H9 (cell line): ENCODE measurements around the gene SNPH. TPM values are rescaled to one million over a fixed set of nuclear protein-coding genes. Genes with fewer than 3 reads are reported as not detected.

Source experiments
- DNase-seq: peaks from one replicate; pipeline ENCODE4 v3.0.0-alpha.2; 2017
- H2AFZ ChIP-seq: one replicate; pipeline ENCODE4 v1.6.1; 2013; ENCODE audit warnings: mild to moderate bottlenecking, low read length, control low read depth, moderate library complexity
- H2AK5ac ChIP-seq: 2 replicates; pipeline ENCODE4 v1.6.1; 2013; ENCODE audit warnings: low read length, control low read depth, mixed read lengths; ENCODE audit not compliant: insufficient read length
- H2BK120ac ChIP-seq: one replicate; pipeline ENCODE4 v1.6.1; 2013; ENCODE audit warnings: low read depth, mild to moderate bottlenecking, low read length, control low read depth, inconsistent platforms; ENCODE audit not compliant: poor library complexity, severe bottlenecking
- H2BK12ac ChIP-seq: 2 replicates; pipeline ENCODE4 v1.6.1; 2013; ENCODE audit warnings: low read length, control low read depth, mixed read lengths, low read depth; ENCODE audit not compliant: insufficient read length
- H2BK15ac ChIP-seq: 2 replicates; pipeline ENCODE4 v1.6.1; 2013; ENCODE audit warnings: low read depth, low read length, control low read depth
- H2BK20ac ChIP-seq: one replicate; pipeline ENCODE4 v1.6.1; 2013; ENCODE audit warnings: low read depth, mild to moderate bottlenecking, low read length, control low read depth, inconsistent platforms; ENCODE audit not compliant: poor library complexity, severe bottlenecking
- H2BK5ac ChIP-seq: 2 replicates; pipeline ENCODE4 v1.6.1; 2013; ENCODE audit warnings: low read length, control low read depth, mixed read lengths; ENCODE audit not compliant: insufficient read length
- H3K14ac ChIP-seq: 2 replicates; pipeline ENCODE4 v1.6.1; 2013; ENCODE audit warnings: low read length, control low read depth; ENCODE audit not compliant: insufficient read depth
- H3K18ac ChIP-seq: 2 replicates; pipeline ENCODE4 v1.6.1; 2013; ENCODE audit warnings: low read depth, mild to moderate bottlenecking, mixed read lengths, low read length, control low read depth; ENCODE audit not compliant: insufficient read length
- H3K23ac ChIP-seq: 2 replicates; pipeline ENCODE4 v1.6.1; 2013; ENCODE audit warnings: low read length, control low read depth, mixed read lengths, low read depth; ENCODE audit not compliant: insufficient read length
- H3K23me2 ChIP-seq: 2 replicates; pipeline ENCODE4 v1.6.1; 2013; ENCODE audit warnings: low read depth, mild to moderate bottlenecking, mixed read lengths, low read length, control low read depth; ENCODE audit not compliant: insufficient read length, poor library complexity, severe bottlenecking
- H3K27ac ChIP-seq: 2 replicates; pipeline ENCODE4 v1.5.1; 2013; ENCODE audit warnings: low read length, control low read depth, mixed read lengths, low read depth; ENCODE audit not compliant: insufficient read length
- H3K27me3 ChIP-seq: 2 replicates; pipeline ENCODE4 v1.6.1; 2013; ENCODE audit warnings: low read length, control low read depth, inconsistent platforms; ENCODE audit not compliant: insufficient read depth
- H3K4ac ChIP-seq: 2 replicates; pipeline ENCODE4 v1.6.1; 2013; ENCODE audit warnings: low read depth, mild to moderate bottlenecking, control low read depth, inconsistent platforms, low read length, moderate library complexity
- H3K4me1 ChIP-seq: 2 replicates; pipeline ENCODE4 v1.6.1; 2013; ENCODE audit warnings: low read length, control low read depth, inconsistent platforms; ENCODE audit not compliant: insufficient read depth
- H3K4me2 ChIP-seq: 2 replicates; pipeline ENCODE4 v1.6.1; 2013; ENCODE audit warnings: low read length, control low read depth, mixed read lengths; ENCODE audit not compliant: insufficient read length, insufficient read depth
- H3K56ac ChIP-seq: 2 replicates; pipeline ENCODE4 v1.6.1; 2013; ENCODE audit warnings: low read depth, mild to moderate bottlenecking, mixed read lengths, low read length, control low read depth; ENCODE audit not compliant: insufficient read length
- H3K79me1 ChIP-seq: 2 replicates; pipeline ENCODE4 v1.6.1; 2013; ENCODE audit warnings: low read depth, mild to moderate bottlenecking, moderate library complexity, low read length, control low read depth, inconsistent platforms; ENCODE audit not compliant: insufficient read depth, poor library complexity, severe bottlenecking
- H3K79me2 ChIP-seq: 2 replicates; pipeline ENCODE4 v1.6.1; 2013; ENCODE audit warnings: low read length, control low read depth, inconsistent platforms; ENCODE audit not compliant: insufficient read depth
- H3K9ac ChIP-seq: 2 replicates; pipeline ENCODE4 v1.6.1; 2013; ENCODE audit warnings: low read length, control low read depth, mixed read lengths; ENCODE audit not compliant: insufficient read length; ENCODE audit errors: extremely low read depth
- H3K9me3 ChIP-seq: one replicate; pipeline ENCODE4 v1.6.1; 2013; ENCODE audit warnings: low read depth, low read length, inconsistent platforms; ENCODE audit not compliant: control insufficient read depth
- H3T11ph ChIP-seq: one replicate; pipeline ENCODE4 v1.6.1; 2013; ENCODE audit warnings: mild to moderate bottlenecking, low read length, control low read depth, inconsistent platforms
- H4K20me1 ChIP-seq: one replicate; pipeline ENCODE4 v1.6.1; 2013; ENCODE audit not compliant: control insufficient read depth, insufficient read length, insufficient read depth
- H4K5ac ChIP-seq: 2 replicates; pipeline ENCODE4 v1.6.1; 2013; ENCODE audit warnings: low read depth, mild to moderate bottlenecking, mixed read lengths, low read length, control low read depth; ENCODE audit not compliant: insufficient read length
- H4K8ac ChIP-seq: replicated peaks from 2 replicates; pipeline ENCODE4 v1.6.1; 2013; ENCODE audit warnings: low read length, control low read depth, mixed read lengths, low read depth; ENCODE audit not compliant: insufficient read length
- H4K91ac ChIP-seq: 2 replicates; pipeline ENCODE4 v1.6.1; 2013; ENCODE audit warnings: low read depth, mild to moderate bottlenecking, moderate library complexity, mixed read lengths, low read length, control low read depth; ENCODE audit not compliant: insufficient read length
- H3K27ac Mint-ChIP-seq, 3 experiments: 2 replicates in 2 of 3; 3 replicates in 1 of 3; pipeline ENCODE4 v1.8.0; 2020 to 2021; ENCODE audit warnings: mixed read lengths in 3 of 3, mild to moderate bottlenecking in 1 of 3, moderate library complexity in 1 of 3
- H3K27me3 Mint-ChIP-seq: 2 replicates; pipeline ENCODE4 v1.8.0; 2021; ENCODE audit warnings: low read depth, mild to moderate bottlenecking, moderate library complexity, mixed read lengths
- H3K36me3 Mint-ChIP-seq, 3 experiments: 2 replicates in 2 of 3; 3 replicates in 1 of 3; pipeline ENCODE4 v1.8.0; 2020 to 2021; ENCODE audit warnings: low read depth in 3 of 3, mixed read lengths in 3 of 3; ENCODE audit not compliant: insufficient read depth in 1 of 3
- H3K4me1 Mint-ChIP-seq, 2 experiments: 2 replicates each; pipeline ENCODE4 v1.8.0; 2020; ENCODE audit warnings: mixed read lengths in 2 of 2
- H3K4me3 Mint-ChIP-seq, 2 experiments: 2 replicates in 1 of 2; 3 replicates in 1 of 2; pipeline ENCODE4 v1.8.0; 2020 to 2021; ENCODE audit warnings: mild to moderate bottlenecking in 2 of 2, mixed read lengths in 2 of 2, moderate library complexity in 1 of 2
- H3K9me3 Mint-ChIP-seq, 2 experiments: 2 replicates in 1 of 2; 3 replicates in 1 of 2; pipeline ENCODE4 v1.8.0; 2020; ENCODE audit warnings: mild to moderate bottlenecking in 2 of 2, mixed read lengths in 2 of 2, moderate library complexity in 1 of 2
- CTCF ChIP-seq: fragments of 200-600 bp; sonication (generic); conservative IDR thresholded peaks from 3 replicates; pipeline ENCODE4 v1.8.0; 2021; ENCODE audit warnings: antibody characterized with exemption, mild to moderate bottlenecking
- WGBS: extraction: QIAGEN DNeasy Blood & Tissue Kit; methylation state at CpG from one replicate; pipeline ENCODE4 v1.1.7; 2013; ENCODE audit warnings: missing lambda C conversion rate, low lambda C conversion rate, mixed read lengths; ENCODE audit not compliant: insufficient read length; ENCODE audit errors: extremely low coverage; 5-methylcytosine and 5-hydroxymethylcytosine counted together
- total RNA-seq: library from RNA; stranded (reverse); gene quantifications from 2 replicates; pipeline ENCODE4 v1.2.1, GENCODE V29; 2021

Gene SNPH
- total RNA-seq, 1 experiment from 2014 or later = 1.8 TPM

DNA sequence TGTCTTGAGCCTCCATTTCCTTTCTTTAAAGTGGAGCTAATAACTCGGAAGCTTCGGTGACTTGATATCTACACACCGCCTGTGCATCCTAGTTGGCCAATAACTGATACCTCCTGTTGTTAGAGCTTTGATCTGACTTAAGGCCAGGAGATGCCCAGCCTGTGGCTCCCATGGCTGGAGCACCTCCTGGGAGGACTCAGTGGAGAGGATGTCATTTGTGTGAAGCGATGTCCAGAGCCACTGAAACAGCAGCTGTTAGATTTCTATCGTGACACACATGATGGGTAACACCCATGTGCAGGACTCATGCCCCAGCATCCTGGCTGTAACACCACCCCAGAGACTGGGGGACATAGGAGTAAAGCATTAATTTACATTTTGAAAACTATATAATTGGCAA is 32.1 kb downstream of the SNPH start:
- H2AFZ ChIP-seq = no peak overlapping the region
- no peaks in the 10 kb centered on the region for H3K79me1 ChIP-seq
- no peak overlapping the region for H3K9ac ChIP-seq
- no peak for DNase-seq
- no peak overlapping the region for H2BK12ac ChIP-seq
- H3K18ac ChIP-seq = no peak overlapping the region
- no peak overlapping the region for H2AK5ac ChIP-seq
- no peak overlapping the region for H3T11ph ChIP-seq
- no peaks in the 10 kb centered on the region for H3K27me3 ChIP-seq
- no peaks in the 10 kb centered on the region for H3K79me2 ChIP-seq
- H2BK5ac ChIP-seq = no peak overlapping the region
- no peak overlapping the region for H3K23ac ChIP-seq
- no peak overlapping the region for H3K4ac ChIP-seq
- H3K27ac Mint-ChIP-seq = peak overlapping the region in 1 of 3 experiments; percentile 33; a peak in 1 of 7 replicates
- H3K27ac ChIP-seq = no peak overlapping the region
- TF ChIP-seq CTCF = no peak
- WGBS = no CpG with 5 or more reads among the region's 5 CpGs
- no peak overlapping the region for H2BK15ac ChIP-seq
- H3K4me3 Mint-ChIP-seq = no peak overlapping the region
- no peaks in the 10 kb centered on the region; a peak in 1 of 7 replicates for H3K36me3 Mint-ChIP-seq
- H3K4me2 ChIP-seq = no peak overlapping the region
- no peak overlapping the region for H2BK120ac ChIP-seq
- H4K8ac ChIP-seq = no peak overlapping the region
- peaks cover 12 to 21% of the 10 kb centered on the region in 2 experiments for H3K4me1 Mint-ChIP-seq
- H2BK20ac ChIP-seq = no peak overlapping the region
- H3K4me1 ChIP-seq = no peaks in the 10 kb centered on the region
- H3K23me2 ChIP-seq = no peaks in the 10 kb centered on the region
- no peak overlapping the region for H4K5ac ChIP-seq
- no peaks in the 10 kb centered on the region for H4K20me1 ChIP-seq
- no peaks in the 10 kb centered on the region for H3K9me3 ChIP-seq
- no peak overlapping the region for H3K14ac ChIP-seq
- H3K9me3 Mint-ChIP-seq = no peaks in the 10 kb centered on the region
- no peak overlapping the region for H4K91ac ChIP-seq
- H3K56ac ChIP-seq = no peak overlapping the region
- H3K27me3 Mint-ChIP-seq = no peaks in the 10 kb centered on the region; the same call in 1 of the 2 replicates
